Measurements from ENCODE around the gene YY1AP1.
A peak's percentile ranks its signal among the peaks of the same experiment; 100 is the strongest.
"Not testable (repeated sequence)": the region's sequence is repeated elsewhere in the genome, so short reads cannot be mapped to it uniquely, and the experiment has no call there.

YY1AP1 gene

GRCh38 chr1:155643230-155643629 is 45.3 kb downstream of the YY1AP1 start:
- no peak for DNase-seq

- not testable (repeated sequence) for DNase-seq
Measured at GRCh38 chr1:155642559-155643180, 45.9 kb downstream of the YY1AP1 start.

DNA sequence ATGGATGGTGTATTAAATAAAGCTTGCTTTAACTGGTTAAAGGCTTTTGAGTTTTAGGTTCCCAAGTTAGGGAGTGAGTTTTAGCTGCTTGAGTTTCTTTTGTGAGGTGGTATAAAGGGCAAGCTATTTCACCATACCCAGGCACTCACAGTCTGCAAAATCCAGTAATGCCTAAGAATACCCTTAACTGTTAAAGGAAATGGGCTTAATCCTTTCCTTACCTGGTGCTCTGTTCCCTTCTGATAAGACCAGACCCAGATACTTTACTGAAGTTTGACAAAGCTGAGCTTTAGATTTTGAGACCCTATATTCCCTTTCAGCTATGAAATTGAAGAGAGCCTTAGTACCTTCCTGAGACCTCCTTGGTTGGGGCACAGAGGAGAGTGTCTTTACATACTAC is 48.2 kb downstream of the YY1AP1 start:
- peak; percentile 26 for DNase-seq

- no peak for DNase-seq
Measured at GRCh38 chr1:155636397-155637153, 52.0 kb downstream of the YY1AP1 start.

DNA sequence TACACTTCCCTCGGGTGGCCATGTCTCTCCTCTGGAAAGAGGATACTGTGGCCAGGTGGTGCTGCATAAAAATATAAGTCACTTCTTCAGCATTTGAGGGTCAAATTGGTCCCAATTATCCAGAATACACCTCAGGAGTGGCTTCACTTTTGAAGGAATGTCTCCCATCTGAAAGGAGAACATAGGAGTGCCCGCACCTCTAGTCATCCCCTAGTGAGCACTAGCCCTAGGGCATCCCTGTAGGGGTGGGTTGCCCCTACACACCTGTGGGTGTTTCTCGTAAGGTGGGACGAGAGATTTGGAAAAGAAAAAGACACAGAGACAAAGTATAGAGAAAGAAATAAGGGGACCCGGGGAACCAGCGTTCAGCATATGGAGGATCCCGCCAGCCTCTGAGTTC is 62.1 kb downstream of the YY1AP1 start:
- DNase-seq, result not testable (repeated sequence)

DNA sequence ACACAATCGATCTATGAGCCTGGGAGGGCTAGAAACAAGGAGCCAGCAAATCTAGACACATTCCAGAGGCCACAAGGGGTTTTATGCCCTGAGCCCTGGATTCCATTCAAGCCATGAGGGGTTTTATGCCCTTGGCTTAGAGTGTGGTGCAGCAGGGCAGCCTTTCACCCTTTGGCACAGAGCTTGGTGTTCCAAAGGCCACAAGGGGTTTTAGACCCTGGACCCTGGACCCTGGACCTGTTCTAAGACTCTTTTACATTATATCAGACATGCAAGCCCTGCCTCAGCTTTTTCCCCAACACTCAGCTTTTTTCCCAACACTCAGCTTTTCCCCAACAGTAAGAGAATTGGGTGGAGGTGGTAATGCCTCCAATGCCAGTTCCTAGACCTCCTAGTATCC is 65.2 kb downstream of the YY1AP1 start:
- no peak for DNase-seq

GRCh38 chr1:155622191-155622590 is 66.4 kb downstream of the YY1AP1 start:
- no peak for DNase-seq

DNA sequence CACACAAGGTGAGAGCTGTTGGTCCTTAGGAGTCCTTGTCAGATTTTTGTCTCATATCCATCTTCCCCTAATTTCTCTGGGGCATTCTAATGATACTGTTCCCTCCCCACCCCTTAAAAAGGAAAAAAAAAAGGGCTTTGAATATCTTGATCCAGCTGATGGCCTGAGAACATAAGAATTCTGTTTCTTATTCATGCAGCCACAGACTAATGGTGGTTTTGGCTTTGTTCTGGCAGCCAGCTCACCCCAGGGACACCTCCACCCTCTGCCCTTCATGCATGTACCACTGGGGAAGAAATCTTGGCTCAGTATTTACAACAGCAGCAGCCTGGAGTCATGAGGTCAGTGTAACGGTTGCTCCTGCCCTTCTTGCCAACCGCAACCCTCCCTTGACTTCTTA is 75.3 kb downstream of the YY1AP1 start:
- DNase-seq, result not testable (repeated sequence)

GRCh38 chr1:155610257-155610647 is 78.3 kb downstream of the YY1AP1 start:
- not testable (repeated sequence) for DNase-seq

DNA sequence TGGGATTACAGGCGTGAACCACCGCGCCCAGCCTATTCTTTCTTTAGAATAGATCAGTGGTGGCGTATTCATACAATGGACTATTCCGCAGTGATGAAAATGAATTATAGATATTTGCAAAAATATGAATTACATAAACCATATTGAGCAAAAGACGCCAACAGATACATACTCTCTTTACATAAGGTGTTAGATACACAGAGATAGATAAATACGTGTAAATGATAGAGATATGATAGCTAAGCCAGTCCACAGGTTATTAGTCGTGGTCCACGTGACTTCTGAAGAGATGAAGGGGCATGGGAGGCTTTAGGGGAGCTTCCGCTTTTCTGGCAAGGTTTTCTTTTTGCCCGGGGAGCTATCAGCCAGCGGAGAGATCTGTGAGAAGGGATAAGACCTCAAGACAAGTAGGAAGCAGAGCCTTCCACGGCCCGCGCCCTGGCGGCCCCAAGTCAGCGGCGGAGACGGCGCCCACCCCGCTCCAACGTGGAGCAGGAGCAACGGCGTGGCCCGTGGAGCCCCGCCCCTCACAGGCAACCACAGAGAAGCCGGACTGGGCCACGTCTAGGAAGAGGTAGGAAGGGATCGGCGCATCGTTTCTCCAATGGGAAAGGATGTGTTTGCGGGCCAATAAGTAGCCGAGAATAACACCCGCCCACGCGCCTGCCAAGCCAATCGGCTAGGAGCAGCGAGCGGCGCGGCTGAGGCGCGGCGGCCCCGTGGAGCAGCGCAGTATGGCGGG is 78.9 kb downstream of the YY1AP1 start, which contains the start of gene MSTO1:
MSTO1 (plus strand) TSS at position 704 of the 742 bp plus-strand sequence; CDS start at position 735, 31 bp downstream.
- DNase-seq, result peak; percentile 99
